ENCODE data around the gene IQUB.

GRCh38 chr7:123580406-123581161 lies 46.2 kb upstream of the IQUB start:
- peak; percentile 21 to 55 (median 40) for TF ChIP-seq CTCF (IDR thresholded peaks at IDR 0.05)
- TF ChIP-seq POLR2A (IDR thresholded peaks at IDR 0.05) = no peak
- TF ChIP-seq POLR2AphosphoS5 (IDR thresholded peaks at IDR 0.05) = no peak
